ENCODE measurements around the gene RHOF.

DNA sequence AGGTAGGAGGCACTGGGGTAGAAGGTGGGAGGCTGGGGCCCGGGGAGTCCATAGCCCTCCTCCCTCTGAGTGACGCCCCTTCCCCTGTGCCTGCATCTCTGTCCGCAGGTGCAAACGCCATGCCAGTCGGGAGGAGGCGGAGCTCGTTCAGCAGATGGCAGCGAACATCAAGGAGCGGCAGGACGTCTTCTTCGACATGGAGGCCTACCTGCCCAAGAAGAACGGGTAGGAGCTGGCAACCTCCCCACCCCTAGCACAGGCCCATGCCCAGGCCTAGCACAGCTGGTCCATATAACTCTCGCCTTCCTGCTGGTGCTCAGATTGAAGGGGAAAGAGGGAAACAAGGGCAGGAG lies 45.3 kb downstream of the RHOF start:
- TF ChIP-seq SIN3A (IDR thresholded peaks at IDR 0.05; ENCODE audit: borderline replicate concordance, insufficient read depth, low read depth, low read length) (no peak), CTCF (IDR thresholded peaks at IDR 0.05) (no peak)
